C4-2B (cell line): ENCODE measurements around the gene NTRK3.

Experiments
- H3K27ac ChIP-seq: fragments of 450-650 bp; 2 replicates; pipeline ENCODE4 v1.5.1; 2017
- CTCF ChIP-seq: fragments of 450-650 bp; conservative IDR thresholded peaks from 2 replicates; pipeline ENCODE4 v1.5.1; 2017; ENCODE audit warnings: mild to moderate bottlenecking
- ZFX ChIP-seq: fragments of 450-650 bp; IDR thresholded peaks from 2 replicates; pipeline ENCODE4 v1.6.1; 2017

Gene NTRK3

GRCh38 chr15:88239594-88239993, 16.9 kb downstream of the NTRK3 start:
- no peak overlapping the region for H3K27ac ChIP-seq
- TF ChIP-seq ZFX (no peak), CTCF (no peak)

GRCh38 chr15:88238618-88239430, 17.7 kb downstream of the NTRK3 start:
- H3K27ac ChIP-seq, result no peak overlapping the region

GRCh38 chr15:88234711-88235110, 21.8 kb downstream of the NTRK3 start:
- TF ChIP-seq CTCF (no peak), ZFX (no peak)

More at GRCh38 chr15:88238618-88239430, 17.7 kb downstream of the NTRK3 start:
- no peak for TF ChIP-seq ZFX
- TF ChIP-seq CTCF, result no peak

GRCh38 chr15:88233921-88234320, 22.6 kb downstream of the NTRK3 start:
- TF ChIP-seq CTCF, result no peak
- TF ChIP-seq ZFX, result no peak
- no peak overlapping the region for H3K27ac ChIP-seq

More at GRCh38 chr15:88234711-88235110, 21.8 kb downstream of the NTRK3 start:
- H3K27ac ChIP-seq, result no peak overlapping the region

GRCh38 chr15:88232771-88233201, 23.8 kb downstream of the NTRK3 start:
- H3K27ac ChIP-seq, result no peak overlapping the region
- TF ChIP-seq CTCF (no peak), ZFX (no peak)

GRCh38 chr15:88231909-88232644, 24.5 kb downstream of the NTRK3 start:
- TF ChIP-seq ZFX (no peak), CTCF (no peak)
- no peak overlapping the region for H3K27ac ChIP-seq

- TF ChIP-seq ZFX (no peak), CTCF (no peak)
- no peak overlapping the region for H3K27ac ChIP-seq
Measured at GRCh38 chr15:88230823-88231222, 25.7 kb downstream of the NTRK3 start.
